ENCODE measurements around the gene GRM4.

DNA sequence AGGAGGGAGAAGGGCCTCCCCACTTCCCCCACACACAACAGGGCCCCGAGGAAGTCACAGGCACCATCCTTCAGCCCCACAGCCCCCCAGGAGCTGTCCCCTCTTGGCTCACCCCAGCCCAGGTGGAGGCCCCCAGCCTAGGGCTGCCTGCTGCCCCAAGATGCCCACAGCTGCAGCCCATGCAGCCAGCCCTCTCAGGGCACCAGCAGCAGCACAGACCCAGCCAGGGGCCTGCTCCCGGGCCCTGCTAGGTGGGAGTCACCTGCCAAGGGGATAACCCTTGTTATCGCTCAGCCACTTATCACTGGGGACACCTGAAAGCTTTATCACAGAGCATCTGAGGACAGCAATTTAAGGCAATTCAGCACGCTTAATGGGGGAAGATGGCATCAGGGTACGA, 55.0 kb downstream of the GRM4 start:
- TF ChIP-seq, protein P1, sequence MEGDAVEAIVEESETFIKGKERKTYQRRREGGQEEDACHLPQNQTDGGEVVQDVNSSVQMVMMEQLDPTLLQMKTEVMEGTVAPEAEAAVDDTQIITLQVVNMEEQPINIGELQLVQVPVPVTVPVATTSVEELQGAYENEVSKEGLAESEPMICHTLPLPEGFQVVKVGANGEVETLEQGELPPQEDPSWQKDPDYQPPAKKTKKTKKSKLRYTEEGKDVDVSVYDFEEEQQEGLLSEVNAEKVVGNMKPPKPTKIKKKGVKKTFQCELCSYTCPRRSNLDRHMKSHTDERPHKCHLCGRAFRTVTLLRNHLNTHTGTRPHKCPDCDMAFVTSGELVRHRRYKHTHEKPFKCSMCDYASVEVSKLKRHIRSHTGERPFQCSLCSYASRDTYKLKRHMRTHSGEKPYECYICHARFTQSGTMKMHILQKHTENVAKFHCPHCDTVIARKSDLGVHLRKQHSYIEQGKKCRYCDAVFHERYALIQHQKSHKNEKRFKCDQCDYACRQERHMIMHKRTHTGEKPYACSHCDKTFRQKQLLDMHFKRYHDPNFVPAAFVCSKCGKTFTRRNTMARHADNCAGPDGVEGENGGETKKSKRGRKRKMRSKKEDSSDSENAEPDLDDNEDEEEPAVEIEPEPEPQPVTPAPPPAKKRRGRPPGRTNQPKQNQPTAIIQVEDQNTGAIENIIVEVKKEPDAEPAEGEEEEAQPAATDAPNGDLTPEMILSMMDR (IDR thresholded peaks at IDR 0.05; ENCODE audit: low read length) = no peak
- TF ChIP-seq EZH2 (IDR thresholded peaks at IDR 0.05; ENCODE audit: borderline replicate concordance, low read length) = no peak

All from OCI-LY1 (cell line).